NCI-H510A treated with DMSO at 0.1 percent for 48 hours (cell line): ENCODE measurements around the gene CDAN1.
A peak's percentile ranks its signal among the peaks of the same experiment; 100 is the strongest.
"Not testable (repeated sequence)": the region's sequence is repeated elsewhere in the genome, so short reads cannot be mapped to it uniquely, and the experiment has no call there.

Experiments used
- DNase-seq: peaks from one replicate; lab custom pipeline; 2025; lab: John Stamatoyannopoulos, UW

CDAN1 gene

DNA sequence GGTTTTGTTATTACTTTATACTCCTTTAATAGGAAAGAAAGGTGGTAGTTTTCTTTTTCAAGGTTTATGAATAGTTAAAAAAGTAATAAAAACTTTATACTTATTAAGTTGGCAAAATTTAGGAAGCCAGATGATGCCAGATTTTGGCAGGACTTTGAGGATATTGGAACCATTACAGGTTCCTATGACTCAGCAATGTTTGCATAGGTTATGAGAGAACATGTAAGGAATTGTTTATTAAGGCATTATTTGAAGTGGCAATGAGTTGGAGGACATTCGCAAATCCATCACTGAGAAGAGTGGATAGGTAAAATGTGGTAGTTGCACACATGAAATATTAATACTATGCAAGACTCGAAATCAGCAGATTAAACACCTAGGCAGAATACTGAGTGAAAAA, 29.9 kb downstream of the CDAN1 start:
- DNase-seq: no peak

DNA sequence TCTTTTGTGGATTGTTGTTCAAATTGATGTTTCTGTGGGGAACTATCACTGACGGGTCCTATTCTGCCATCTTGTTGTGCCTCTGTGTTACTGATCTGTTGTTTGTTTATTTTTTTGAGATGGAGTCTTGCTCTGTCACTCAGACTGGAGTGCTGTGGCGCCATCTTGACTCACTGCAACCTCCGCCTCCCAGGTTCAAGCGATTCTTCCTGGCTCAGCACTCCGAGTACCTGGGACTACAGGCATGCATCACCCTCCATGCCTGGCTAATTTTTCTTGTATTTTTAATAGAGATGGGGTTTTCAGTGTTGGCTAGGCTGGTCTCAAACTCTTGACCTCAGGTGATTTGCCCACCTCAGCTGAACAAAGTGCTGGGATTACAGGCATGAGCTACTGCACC, 31.6 kb downstream of the CDAN1 start:
- DNase-seq: no peak

- DNase-seq: peak; percentile 46
These were observed 32.4 kb downstream of the CDAN1 start for GRCh38 chr15:42704492-42704926.

DNA sequence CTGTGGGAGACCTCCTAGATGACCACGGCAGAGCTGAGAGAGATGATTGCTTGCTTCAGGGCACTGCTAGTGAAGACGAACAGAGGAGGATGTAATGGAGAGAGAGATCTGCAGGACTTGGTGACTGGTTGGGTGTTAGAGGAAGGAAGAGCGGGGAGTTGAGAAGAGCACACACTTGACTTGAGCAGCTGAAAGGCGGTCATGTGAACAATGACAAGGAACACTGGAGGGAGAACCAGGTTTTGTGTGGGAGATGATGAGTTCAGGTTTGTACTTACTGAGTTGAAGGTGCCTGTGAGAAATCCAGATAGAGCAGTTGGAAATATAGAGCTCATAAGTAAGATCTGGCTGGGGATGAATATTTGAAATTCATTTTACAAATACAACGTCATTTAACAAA, 40.3 kb downstream of the CDAN1 start:
- DNase-seq: no peak

DNA sequence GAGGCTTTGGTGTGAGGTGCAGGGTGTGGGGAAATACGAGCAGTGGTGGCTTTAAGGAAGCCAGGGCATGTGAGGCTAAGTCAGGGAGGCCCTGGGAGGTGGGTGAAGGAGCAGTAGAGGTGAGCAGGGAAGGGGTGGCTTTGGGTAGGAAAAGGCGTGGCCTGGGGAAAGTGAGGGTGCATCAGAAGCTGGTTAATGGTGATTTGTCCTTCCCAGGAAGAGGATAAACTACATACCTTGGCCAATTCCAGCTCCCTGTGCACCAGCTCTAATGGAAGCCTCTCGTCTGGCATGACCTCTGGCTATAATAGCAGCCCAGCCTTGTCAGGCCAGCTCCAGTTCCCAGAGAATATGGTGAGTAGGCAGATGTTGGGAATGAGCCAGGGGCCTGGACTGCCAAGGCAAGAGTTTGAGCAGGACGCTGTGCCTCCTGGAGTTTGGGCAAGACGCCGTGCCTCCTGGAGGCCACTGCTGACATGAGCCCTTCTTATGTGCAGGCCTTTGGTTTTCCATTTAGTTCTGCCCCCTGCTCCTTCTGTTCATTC, 41.3 kb downstream of the CDAN1 start:
- DNase-seq: no peak

DNA sequence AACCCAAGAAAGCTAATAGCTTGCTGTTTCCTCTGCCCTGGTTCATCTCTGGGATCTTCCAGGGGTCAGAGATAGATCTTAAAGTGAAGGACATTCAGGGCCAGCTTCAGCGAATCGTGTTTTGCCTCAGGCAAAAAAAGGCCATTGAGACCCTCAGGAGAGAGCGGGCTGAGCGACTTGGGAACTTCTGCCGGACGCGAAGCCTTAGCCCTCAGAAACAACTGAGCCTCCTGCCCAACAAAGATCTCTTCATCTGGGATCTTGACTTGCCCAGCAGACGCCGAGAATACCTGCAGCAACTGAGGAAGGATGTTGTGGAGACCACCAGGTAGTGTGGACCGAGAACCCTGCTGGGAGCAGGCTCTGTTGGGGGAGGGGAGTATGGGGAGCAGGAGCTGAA, 42.5 kb downstream of the CDAN1 start:
- DNase-seq: no peak

GRCh38 chr15:42693942-42694341, 43.0 kb downstream of the CDAN1 start:
- DNase-seq: no peak

DNA sequence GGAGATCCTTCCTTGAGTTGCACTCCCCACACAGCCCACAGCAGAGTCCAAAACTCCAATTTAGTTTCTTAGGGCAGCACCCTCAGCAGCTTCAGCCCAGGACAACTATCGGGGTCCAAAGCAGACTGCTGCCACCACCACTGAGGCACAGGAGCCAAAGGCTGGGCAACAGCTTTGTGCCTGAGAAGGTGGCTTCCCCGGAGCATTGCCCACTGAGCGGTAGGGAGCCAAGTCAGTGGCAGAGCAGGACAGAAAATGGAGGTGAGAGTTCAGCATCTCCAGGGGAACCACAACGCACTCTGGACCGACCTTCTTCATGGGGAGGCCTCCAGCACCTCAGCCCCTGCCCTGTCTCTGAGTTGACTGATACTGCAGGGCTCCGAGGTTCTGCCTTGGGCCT, 43.4 kb downstream of the CDAN1 start:
- no peak for DNase-seq

DNA sequence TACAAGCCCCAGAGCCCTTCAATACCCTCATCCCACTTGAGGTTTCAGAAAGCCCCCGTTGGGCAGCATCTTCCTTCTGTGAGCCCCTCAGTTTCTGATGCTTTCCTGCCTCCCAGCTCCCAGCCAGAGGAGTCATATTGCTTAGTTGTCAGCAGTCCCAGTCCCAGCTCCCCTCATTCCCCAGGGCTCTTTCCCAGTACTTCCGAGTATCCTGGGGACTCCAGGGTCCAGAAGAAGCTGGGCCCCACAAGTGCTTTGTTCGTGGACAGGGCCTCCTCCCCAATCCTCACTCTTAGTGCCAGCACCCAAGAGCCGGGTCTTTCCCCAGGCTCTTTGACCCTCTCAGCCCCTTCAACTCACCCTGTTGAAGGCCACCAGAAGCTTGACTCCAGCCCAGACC, 43.9 kb downstream of the CDAN1 start:
- DNase-seq: no peak

GRCh38 chr15:42692536-42692935, 44.4 kb downstream of the CDAN1 start:
- no peak for DNase-seq

DNA sequence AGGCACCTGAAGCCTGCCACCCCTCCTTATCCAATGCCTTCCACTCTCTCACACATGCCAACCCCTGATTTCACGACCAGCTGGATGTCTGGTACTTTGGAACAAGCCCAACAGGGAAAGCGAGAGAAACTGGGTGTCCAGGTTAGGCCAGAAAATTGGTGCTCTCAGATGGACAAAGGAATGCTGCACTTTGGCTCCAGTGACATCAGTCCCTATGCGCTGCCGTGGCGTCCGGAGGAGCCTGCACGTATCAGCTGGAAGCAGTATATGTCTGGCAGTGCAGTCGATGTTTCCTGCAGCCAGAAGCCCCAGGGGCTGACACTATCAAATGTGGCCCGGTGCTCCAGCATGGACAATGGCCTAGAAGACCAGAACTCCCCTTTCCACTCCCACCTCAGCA, 45.2 kb downstream of the CDAN1 start:
- DNase-seq: no peak

GRCh38 chr15:42691308-42691707, 45.6 kb downstream of the CDAN1 start:
- no peak for DNase-seq

- no peak for DNase-seq
These were observed 48.6 kb downstream of the CDAN1 start for GRCh38 chr15:42688301-42688700.

GRCh38 chr15:42687740-42688139, 49.2 kb downstream of the CDAN1 start:
- no peak for DNase-seq

DNA sequence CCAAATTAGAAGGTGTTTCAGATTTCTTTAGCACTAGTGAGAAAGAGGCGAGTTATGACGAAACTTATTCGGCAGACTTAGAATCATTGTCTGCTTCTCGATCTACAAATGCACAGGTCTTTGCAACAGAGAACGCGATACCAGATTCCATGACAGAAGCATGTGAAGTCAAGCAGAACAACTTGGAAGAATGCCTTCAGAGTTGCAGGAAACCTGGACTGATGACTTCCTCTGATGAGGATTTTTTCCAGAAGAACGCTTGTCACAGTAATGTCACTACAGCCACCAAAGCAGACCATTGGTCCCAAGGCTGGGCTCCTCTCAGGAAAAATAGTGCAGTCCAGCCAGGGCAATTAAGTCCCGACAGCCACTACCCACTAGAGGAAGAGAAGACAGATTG, 50.6 kb downstream of the CDAN1 start:
- no peak for DNase-seq

DNA sequence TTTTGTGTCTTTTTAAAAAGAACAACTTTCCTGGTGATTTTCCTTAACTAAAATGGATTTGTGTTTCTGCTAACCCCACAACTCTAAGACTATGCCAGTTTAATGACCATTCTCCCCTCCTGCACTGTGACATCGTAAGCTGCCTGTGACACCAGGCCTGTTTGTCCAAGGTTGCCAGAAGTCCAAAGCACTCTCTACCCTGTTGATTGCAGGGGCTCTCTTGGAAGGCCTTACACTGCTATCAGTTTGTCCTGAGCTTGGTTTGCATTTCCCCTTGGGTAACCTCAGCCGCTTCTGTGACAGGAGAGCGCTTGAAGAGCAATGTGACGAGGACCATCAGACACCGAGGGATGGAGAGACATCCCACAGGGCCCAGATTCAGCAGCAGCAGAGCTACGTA, 55.8 kb downstream of the CDAN1 start:
- no peak for DNase-seq

DNA sequence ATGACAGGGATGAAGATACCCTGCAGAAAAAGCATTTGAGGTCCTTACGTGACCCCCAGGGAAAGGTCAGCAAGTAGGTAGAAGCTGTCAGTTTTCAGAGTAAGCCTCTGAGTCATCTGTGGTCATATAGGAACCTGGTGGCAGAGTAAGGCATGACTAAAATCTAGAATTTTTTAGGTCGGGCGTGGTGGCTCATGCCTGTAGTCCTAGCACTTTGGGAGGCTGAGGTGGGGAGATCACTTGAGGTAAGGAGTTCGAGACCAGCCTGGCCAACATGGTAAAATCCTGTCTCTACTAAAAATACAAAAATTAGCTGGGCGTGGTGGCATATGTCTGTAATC, 56.8 kb downstream of the CDAN1 start:
- not testable (repeated sequence) for DNase-seq

DNA sequence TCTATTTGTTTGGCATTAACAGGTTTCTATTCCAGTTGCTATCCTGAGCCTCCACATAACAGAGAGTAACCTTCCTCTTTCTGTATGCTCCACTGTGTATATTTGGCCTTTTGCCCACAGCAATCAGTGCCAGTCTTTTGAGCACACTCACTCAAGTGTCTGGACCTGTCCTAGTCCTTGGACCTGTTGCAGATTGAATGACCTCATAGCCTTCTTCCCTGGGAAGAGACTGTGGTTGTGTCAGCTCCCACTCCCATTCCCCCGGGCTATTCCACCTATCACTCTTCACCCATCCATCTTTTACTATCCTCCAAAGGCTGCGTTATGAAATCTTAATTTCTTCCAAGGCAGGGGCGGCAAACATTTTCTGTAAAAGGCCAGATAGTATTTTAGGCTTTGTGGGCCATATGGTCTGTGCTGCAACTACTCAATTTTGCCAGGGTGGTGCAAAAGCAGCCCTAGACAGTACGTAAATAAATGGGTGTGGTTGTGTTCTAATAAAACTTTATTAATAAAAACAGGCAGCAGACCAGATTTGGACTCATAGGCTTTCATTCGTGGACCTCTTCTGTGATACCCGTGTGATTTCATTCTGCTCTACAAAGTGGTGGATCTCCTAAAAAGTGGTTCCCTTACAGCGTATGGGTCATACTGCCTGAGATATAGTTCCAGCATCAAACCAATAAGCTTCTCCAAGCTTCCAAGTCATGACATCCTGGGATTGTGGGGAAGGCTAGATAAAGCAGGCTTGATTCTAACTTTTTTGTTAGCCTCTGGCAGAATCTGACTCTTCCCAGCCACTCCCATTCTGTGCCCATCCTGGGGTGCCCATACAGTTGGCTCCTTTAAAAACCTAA, 57.4 kb downstream of the CDAN1 start:
- DNase-seq: no peak

DNA sequence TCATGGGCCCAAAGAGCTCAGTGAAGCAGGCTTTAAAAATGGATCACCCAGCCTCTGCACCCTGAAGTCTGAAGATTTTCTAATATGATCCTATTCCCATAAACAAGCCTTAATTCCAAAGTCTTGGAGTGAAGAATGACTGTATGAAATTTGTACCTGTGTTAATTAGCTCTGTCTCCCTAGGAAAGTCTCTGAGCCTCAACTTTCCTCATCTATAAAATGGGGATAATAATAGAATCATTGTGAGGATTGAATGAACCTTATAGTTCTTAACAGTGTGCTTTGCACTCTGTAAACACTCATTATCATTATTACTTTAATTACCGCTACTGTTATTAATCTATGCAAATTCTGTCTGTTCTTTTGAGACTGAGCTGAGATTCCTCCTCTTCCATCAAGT, 61.9 kb downstream of the CDAN1 start:
- DNase-seq: no peak

DNA sequence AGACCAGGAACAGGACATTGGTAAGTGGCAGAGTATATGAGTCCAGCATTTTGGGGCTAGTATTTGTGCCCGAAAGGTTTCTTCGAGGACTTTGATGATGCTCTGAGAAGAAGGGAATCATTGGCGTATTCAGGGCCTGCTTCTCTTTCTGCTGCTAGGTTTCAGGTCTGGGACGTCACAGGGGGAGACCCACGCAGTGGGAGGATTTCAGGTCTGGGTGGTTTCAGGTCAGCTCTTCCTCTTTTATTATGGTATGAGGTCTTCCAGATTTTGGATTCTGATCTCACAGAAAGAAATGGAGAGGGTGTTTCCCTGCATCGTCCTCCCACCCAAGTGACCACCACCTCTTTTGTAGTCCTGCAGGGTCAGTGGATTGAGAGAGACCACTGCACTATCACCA, 62.5 kb downstream of the CDAN1 start:
- DNase-seq: no peak
